GM18498 (cell line): Measurements from ENCODE around the gene DNAJC7.
"Not testable (repeated sequence)": the region's sequence is repeated elsewhere in the genome, so short reads cannot be mapped to it uniquely, and the experiment has no call there.

Experiments
- ATAC-seq: cut with Tn5 transposase; IDR thresholded peaks from one replicate; pipeline ENCODE4 v1.9.1; 2021; ENCODE audit warnings: mild to moderate bottlenecking, moderate library complexity; ENCODE audit not compliant: unreplicated experiment

The DNAJC7 gene

GRCh38 chr17:42017866-42018200 is 594 bp upstream of the DNAJC7 start:
- no peak for ATAC-seq

GRCh38 chr17:42016411-42016831 is 818 bp downstream of the DNAJC7 start:
- ATAC-seq = no peak

GRCh38 chr17:42013740-42014139 is 3.5 kb downstream of the DNAJC7 start:
- ATAC-seq = not testable (repeated sequence)

- ATAC-seq = not testable (repeated sequence)
Observed at GRCh38 chr17:42012363-42012762, 4.9 kb downstream of the DNAJC7 start.

GRCh38 chr17:42010898-42011516 is 6.2 kb downstream of the DNAJC7 start:
- no peak for ATAC-seq

GRCh38 chr17:42010266-42010680 is 7.0 kb downstream of the DNAJC7 start:
- ATAC-seq = not testable (repeated sequence)

- no peak for ATAC-seq
Observed at GRCh38 chr17:42009170-42009569, 8.1 kb downstream of the DNAJC7 start.

- ATAC-seq = no peak
Observed at GRCh38 chr17:42005166-42005565, 12.1 kb downstream of the DNAJC7 start.

DNA sequence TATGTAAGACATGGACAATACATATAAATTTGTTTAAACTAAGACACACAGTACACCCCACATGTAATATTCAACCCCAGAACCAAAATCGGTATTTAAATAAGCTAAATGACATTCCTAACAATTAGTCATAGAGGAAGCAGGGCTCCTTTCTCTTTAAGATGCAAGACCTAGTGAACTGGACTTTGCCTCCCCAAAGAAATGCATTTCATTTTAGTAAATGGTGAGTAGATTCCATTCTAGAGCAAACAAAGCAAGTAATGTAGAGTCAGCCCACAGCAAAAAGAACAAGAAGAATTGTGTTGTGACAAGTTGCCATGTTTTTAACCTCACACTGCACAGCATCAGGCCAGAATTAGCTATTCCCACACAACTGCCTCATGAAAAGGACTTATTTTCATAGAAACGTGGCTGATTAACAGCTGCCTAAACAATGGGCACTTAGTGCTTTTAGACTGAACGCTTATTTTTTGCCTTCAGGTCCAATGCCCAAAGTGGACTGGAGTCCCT is 14.4 kb downstream of the DNAJC7 start:
- ATAC-seq = no peak

- ATAC-seq = no peak
Observed at GRCh38 chr17:42002175-42002791, 15.0 kb downstream of the DNAJC7 start.

DNA sequence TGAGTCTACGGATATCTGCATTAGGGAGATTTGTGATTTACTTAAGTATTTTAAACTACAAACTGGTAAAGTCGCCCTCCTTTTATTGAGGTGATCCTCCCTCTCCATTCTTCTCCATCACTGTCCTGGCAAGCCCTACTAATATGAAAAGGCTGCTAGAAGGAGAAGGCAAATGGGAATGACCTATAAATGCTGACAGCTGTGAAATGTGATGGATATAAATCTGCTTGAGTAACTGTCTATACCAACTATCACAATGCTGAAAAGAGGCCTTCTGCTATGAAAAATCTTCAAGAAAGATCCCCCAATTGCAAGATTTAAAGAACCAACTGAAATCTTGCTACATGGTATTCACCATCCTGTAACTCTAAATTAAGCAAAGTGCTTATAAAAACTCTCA is 15.5 kb downstream of the DNAJC7 start:
- no peak for ATAC-seq

DNA sequence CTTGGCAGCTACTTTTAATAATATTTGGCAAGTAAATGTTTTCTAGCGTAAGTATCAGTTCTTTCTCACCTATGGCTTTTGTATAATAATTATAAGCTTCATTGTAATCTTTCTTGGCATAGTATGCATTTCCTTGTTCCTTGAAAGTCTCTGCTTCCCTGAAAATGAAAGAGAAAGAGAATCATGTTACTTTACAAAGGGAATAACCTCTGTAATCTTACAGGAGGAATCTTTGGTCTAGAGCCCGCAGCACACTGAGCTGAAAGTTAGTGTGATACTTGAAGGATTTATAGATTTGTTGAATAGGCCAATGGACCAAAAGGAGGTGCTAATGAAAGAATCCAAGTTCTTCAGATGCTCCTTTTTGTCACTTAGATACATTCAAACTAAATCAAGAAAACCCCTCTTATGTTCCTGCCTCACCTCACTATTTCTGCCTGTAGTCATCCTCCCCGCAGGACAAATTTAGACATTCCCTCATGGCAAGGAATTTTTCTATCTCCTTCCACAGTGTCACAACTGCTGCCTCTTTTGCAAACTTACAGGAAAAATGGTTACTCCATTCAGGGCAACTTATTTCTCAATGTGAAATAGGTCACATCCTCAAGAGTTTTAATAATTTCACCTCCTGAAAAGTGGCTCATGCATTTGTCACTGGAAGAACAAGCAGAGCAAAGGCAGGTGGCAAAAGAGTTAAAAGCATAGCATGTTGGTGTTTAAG is 16.7 kb downstream of the DNAJC7 start:
- ATAC-seq = no peak

- no peak for ATAC-seq
Observed at GRCh38 chr17:41998497-41998896, 18.7 kb downstream of the DNAJC7 start.

DNA sequence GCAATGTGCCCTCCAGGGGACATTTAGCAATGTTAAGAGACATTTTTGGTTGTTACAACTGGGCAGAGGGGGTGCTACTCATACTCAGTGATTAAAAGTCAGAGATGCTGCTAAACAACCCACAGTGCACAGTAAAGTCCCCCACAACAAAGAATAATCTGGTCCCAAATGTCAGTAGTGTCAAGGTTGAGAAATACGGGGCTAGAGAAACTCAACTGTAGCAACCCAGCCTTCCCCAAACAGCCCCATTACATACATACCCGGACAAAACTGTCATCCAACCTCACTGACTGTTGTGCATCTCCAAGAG is 20.4 kb downstream of the DNAJC7 start:
- ATAC-seq = no peak

- no peak for ATAC-seq
Observed at GRCh38 chr17:41992576-41992975, 24.7 kb downstream of the DNAJC7 start.

DNA sequence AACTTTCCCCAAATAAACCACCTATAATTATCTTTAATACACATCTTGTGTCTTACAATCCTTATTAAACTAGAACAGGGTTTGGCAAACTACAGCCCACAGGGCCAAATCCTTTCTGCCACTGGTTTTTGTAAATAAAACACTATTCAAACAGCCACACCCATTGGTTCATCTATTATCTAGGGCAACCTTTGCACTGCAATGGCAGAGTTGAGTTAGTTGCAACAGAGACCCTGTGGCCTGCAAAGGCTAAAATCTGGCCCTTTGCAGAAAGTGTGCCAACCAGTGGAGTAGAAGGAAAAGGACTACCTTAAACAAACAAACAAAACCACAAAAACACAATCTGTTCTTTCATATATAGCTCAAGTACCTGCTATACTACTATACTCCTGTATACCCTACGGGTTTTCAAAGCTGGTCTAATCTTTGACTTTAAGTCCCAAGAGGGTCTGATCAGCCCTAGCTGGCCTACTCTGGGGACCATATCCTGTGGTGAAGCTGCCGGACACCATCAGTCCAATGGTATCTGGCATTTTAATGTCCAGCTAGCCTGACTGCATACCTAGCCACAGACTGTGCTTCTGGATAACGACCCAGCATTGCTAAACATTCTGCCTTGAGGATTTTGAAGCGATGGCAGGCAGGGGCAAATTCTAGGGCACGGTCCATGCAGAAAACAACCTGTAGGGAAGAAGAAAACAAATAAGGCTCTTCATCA is 27.4 kb downstream of the DNAJC7 start:
- no peak for ATAC-seq

DNA sequence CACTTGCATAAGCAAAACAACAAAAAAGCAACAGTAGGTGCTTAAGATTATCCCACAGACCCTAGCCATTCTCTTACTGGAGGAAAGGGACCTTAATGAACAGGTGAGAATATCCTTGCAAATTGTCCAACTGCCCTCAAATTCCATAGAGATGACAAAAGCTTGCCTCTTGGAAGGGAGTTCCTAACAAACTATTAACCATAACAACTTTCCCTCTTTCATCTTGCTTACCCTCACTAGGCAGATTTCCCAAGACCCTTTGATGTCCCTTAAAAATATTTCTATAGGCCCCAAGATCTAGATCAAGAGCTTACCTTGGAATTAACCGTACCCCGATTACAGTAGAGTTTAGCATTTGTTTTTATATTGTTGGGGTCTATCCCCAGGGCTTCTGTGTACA is 28.8 kb downstream of the DNAJC7 start:
- no peak for ATAC-seq

DNA sequence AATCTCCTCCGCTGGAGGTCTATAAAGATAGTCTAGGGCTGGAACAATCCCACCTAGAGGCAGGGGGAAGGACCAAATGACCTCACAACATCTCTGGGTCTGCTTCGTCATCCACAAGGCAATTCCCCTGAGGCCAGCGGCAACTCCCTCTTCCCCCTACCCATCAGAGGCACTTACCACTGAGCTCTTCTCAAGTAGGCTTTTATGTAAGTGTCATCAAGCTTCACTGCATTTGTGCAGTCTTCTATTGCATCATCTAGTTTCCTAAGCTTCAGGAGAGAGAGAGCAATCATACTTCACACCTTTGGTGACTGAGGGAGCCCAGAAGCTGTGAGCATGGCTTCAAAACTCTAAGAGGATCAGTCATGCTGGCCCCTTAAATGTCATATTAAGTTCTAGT is 29.6 kb downstream of the DNAJC7 start:
- ATAC-seq = no peak

GRCh38 chr17:41986634-41987033 is 30.6 kb downstream of the DNAJC7 start:
- no peak for ATAC-seq

GRCh38 chr17:41985919-41986318 is 31.3 kb downstream of the DNAJC7 start:
- no peak for ATAC-seq

- ATAC-seq = no peak
Observed at GRCh38 chr17:41984454-41984853, 32.8 kb downstream of the DNAJC7 start.
